H9 (cell line): ENCODE results near the gene EFNB2. TPM values are rescaled to one million over a fixed set of nuclear protein-coding genes. Genes with fewer than 3 reads are reported as not detected.

Source experiments
- DNase-seq: peaks from one replicate; pipeline ENCODE4 v3.0.0-alpha.2; 2017
- H2AFZ ChIP-seq: one replicate; pipeline ENCODE4 v1.6.1; 2013; ENCODE audit warnings: mild to moderate bottlenecking, low read length, control low read depth, moderate library complexity
- H2AK5ac ChIP-seq: 2 replicates; pipeline ENCODE4 v1.6.1; 2013; ENCODE audit warnings: low read length, control low read depth, mixed read lengths; ENCODE audit not compliant: insufficient read length
- H2BK120ac ChIP-seq: one replicate; pipeline ENCODE4 v1.6.1; 2013; ENCODE audit warnings: low read depth, mild to moderate bottlenecking, low read length, control low read depth, inconsistent platforms; ENCODE audit not compliant: poor library complexity, severe bottlenecking
- H2BK12ac ChIP-seq: 2 replicates; pipeline ENCODE4 v1.6.1; 2013; ENCODE audit warnings: low read length, control low read depth, mixed read lengths, low read depth; ENCODE audit not compliant: insufficient read length
- H2BK15ac ChIP-seq: 2 replicates; pipeline ENCODE4 v1.6.1; 2013; ENCODE audit warnings: low read depth, low read length, control low read depth
- H2BK20ac ChIP-seq: one replicate; pipeline ENCODE4 v1.6.1; 2013; ENCODE audit warnings: low read depth, mild to moderate bottlenecking, low read length, control low read depth, inconsistent platforms; ENCODE audit not compliant: poor library complexity, severe bottlenecking
- H2BK5ac ChIP-seq: 2 replicates; pipeline ENCODE4 v1.6.1; 2013; ENCODE audit warnings: low read length, control low read depth, mixed read lengths; ENCODE audit not compliant: insufficient read length
- H3K14ac ChIP-seq: 2 replicates; pipeline ENCODE4 v1.6.1; 2013; ENCODE audit warnings: low read length, control low read depth; ENCODE audit not compliant: insufficient read depth
- H3K18ac ChIP-seq: 2 replicates; pipeline ENCODE4 v1.6.1; 2013; ENCODE audit warnings: low read depth, mild to moderate bottlenecking, mixed read lengths, low read length, control low read depth; ENCODE audit not compliant: insufficient read length
- H3K23ac ChIP-seq: 2 replicates; pipeline ENCODE4 v1.6.1; 2013; ENCODE audit warnings: low read length, control low read depth, mixed read lengths, low read depth; ENCODE audit not compliant: insufficient read length
- H3K23me2 ChIP-seq: 2 replicates; pipeline ENCODE4 v1.6.1; 2013; ENCODE audit warnings: low read depth, mild to moderate bottlenecking, mixed read lengths, low read length, control low read depth; ENCODE audit not compliant: insufficient read length, poor library complexity, severe bottlenecking
- H3K27ac ChIP-seq: 2 replicates; pipeline ENCODE4 v1.5.1; 2013; ENCODE audit warnings: low read length, control low read depth, mixed read lengths, low read depth; ENCODE audit not compliant: insufficient read length
- H3K27me3 ChIP-seq: 2 replicates; pipeline ENCODE4 v1.6.1; 2013; ENCODE audit warnings: low read length, control low read depth, inconsistent platforms; ENCODE audit not compliant: insufficient read depth
- H3K4ac ChIP-seq: 2 replicates; pipeline ENCODE4 v1.6.1; 2013; ENCODE audit warnings: low read depth, mild to moderate bottlenecking, control low read depth, inconsistent platforms, low read length, moderate library complexity
- H3K4me1 ChIP-seq: 2 replicates; pipeline ENCODE4 v1.6.1; 2013; ENCODE audit warnings: low read length, control low read depth, inconsistent platforms; ENCODE audit not compliant: insufficient read depth
- H3K4me2 ChIP-seq: 2 replicates; pipeline ENCODE4 v1.6.1; 2013; ENCODE audit warnings: low read length, control low read depth, mixed read lengths; ENCODE audit not compliant: insufficient read length, insufficient read depth
- H3K56ac ChIP-seq: 2 replicates; pipeline ENCODE4 v1.6.1; 2013; ENCODE audit warnings: low read depth, mild to moderate bottlenecking, mixed read lengths, low read length, control low read depth; ENCODE audit not compliant: insufficient read length
- H3K79me1 ChIP-seq: 2 replicates; pipeline ENCODE4 v1.6.1; 2013; ENCODE audit warnings: low read depth, mild to moderate bottlenecking, moderate library complexity, low read length, control low read depth, inconsistent platforms; ENCODE audit not compliant: insufficient read depth, poor library complexity, severe bottlenecking
- H3K79me2 ChIP-seq: 2 replicates; pipeline ENCODE4 v1.6.1; 2013; ENCODE audit warnings: low read length, control low read depth, inconsistent platforms; ENCODE audit not compliant: insufficient read depth
- H3K9ac ChIP-seq: 2 replicates; pipeline ENCODE4 v1.6.1; 2013; ENCODE audit warnings: low read length, control low read depth, mixed read lengths; ENCODE audit not compliant: insufficient read length; ENCODE audit errors: extremely low read depth
- H3K9me3 ChIP-seq: one replicate; pipeline ENCODE4 v1.6.1; 2013; ENCODE audit warnings: low read depth, low read length, inconsistent platforms; ENCODE audit not compliant: control insufficient read depth
- H3T11ph ChIP-seq: one replicate; pipeline ENCODE4 v1.6.1; 2013; ENCODE audit warnings: mild to moderate bottlenecking, low read length, control low read depth, inconsistent platforms
- H4K20me1 ChIP-seq: one replicate; pipeline ENCODE4 v1.6.1; 2013; ENCODE audit not compliant: control insufficient read depth, insufficient read length, insufficient read depth
- H4K5ac ChIP-seq: 2 replicates; pipeline ENCODE4 v1.6.1; 2013; ENCODE audit warnings: low read depth, mild to moderate bottlenecking, mixed read lengths, low read length, control low read depth; ENCODE audit not compliant: insufficient read length
- H4K8ac ChIP-seq: replicated peaks from 2 replicates; pipeline ENCODE4 v1.6.1; 2013; ENCODE audit warnings: low read length, control low read depth, mixed read lengths, low read depth; ENCODE audit not compliant: insufficient read length
- H4K91ac ChIP-seq: 2 replicates; pipeline ENCODE4 v1.6.1; 2013; ENCODE audit warnings: low read depth, mild to moderate bottlenecking, moderate library complexity, mixed read lengths, low read length, control low read depth; ENCODE audit not compliant: insufficient read length
- H3K27ac Mint-ChIP-seq, 3 experiments: 2 replicates in 2 of 3; 3 replicates in 1 of 3; pipeline ENCODE4 v1.8.0; 2020 to 2021; ENCODE audit warnings: mixed read lengths in 3 of 3, mild to moderate bottlenecking in 1 of 3, moderate library complexity in 1 of 3
- H3K27me3 Mint-ChIP-seq: 2 replicates; pipeline ENCODE4 v1.8.0; 2021; ENCODE audit warnings: low read depth, mild to moderate bottlenecking, moderate library complexity, mixed read lengths
- H3K36me3 Mint-ChIP-seq, 3 experiments: 2 replicates in 2 of 3; 3 replicates in 1 of 3; pipeline ENCODE4 v1.8.0; 2020 to 2021; ENCODE audit warnings: low read depth in 3 of 3, mixed read lengths in 3 of 3; ENCODE audit not compliant: insufficient read depth in 1 of 3
- H3K4me1 Mint-ChIP-seq, 2 experiments: 2 replicates each; pipeline ENCODE4 v1.8.0; 2020; ENCODE audit warnings: mixed read lengths in 2 of 2
- H3K4me3 Mint-ChIP-seq, 2 experiments: 2 replicates in 1 of 2; 3 replicates in 1 of 2; pipeline ENCODE4 v1.8.0; 2020 to 2021; ENCODE audit warnings: mild to moderate bottlenecking in 2 of 2, mixed read lengths in 2 of 2, moderate library complexity in 1 of 2
- H3K9me3 Mint-ChIP-seq, 2 experiments: 2 replicates in 1 of 2; 3 replicates in 1 of 2; pipeline ENCODE4 v1.8.0; 2020; ENCODE audit warnings: mild to moderate bottlenecking in 2 of 2, mixed read lengths in 2 of 2, moderate library complexity in 1 of 2
- WGBS: extraction: QIAGEN DNeasy Blood & Tissue Kit; methylation state at CpG from one replicate; pipeline ENCODE4 v1.1.7; 2013; ENCODE audit warnings: missing lambda C conversion rate, low lambda C conversion rate, mixed read lengths; ENCODE audit not compliant: insufficient read length; ENCODE audit errors: extremely low coverage; 5-methylcytosine and 5-hydroxymethylcytosine counted together
- long read RNA-seq: library from polyadenylated mRNA; unstranded; transcript quantifications from one replicate; pipeline ENCODE4 v2.0.0, GENCODE V29; 2020
- total RNA-seq: library from RNA; stranded (reverse); gene quantifications from 2 replicates; pipeline ENCODE4 v1.2.1, GENCODE V29; 2021
- TF ChIP-seq, protein P1 (sequence below): fragments of 200-600 bp; sonication (generic); conservative IDR thresholded peaks from 3 replicates; pipeline ENCODE4 v1.8.0; 2021; ENCODE audit warnings: antibody characterized with exemption, mild to moderate bottlenecking

Gene EFNB2, protein sequence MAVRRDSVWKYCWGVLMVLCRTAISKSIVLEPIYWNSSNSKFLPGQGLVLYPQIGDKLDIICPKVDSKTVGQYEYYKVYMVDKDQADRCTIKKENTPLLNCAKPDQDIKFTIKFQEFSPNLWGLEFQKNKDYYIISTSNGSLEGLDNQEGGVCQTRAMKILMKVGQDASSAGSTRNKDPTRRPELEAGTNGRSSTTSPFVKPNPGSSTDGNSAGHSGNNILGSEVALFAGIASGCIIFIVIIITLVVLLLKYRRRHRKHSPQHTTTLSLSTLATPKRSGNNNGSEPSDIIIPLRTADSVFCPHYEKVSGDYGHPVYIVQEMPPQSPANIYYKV
- 12.7 and 12.9 TPM in 2 replicates for total RNA-seq
- long read RNA-seq, full-length matches to known transcripts, result 1 of 6 reads
- long read RNA-seq, partial matches to known transcripts, result 0 of 6 reads
- long read RNA-seq, other reads (novel, unspliced or antisense), result 5 of 6 reads

DNA sequence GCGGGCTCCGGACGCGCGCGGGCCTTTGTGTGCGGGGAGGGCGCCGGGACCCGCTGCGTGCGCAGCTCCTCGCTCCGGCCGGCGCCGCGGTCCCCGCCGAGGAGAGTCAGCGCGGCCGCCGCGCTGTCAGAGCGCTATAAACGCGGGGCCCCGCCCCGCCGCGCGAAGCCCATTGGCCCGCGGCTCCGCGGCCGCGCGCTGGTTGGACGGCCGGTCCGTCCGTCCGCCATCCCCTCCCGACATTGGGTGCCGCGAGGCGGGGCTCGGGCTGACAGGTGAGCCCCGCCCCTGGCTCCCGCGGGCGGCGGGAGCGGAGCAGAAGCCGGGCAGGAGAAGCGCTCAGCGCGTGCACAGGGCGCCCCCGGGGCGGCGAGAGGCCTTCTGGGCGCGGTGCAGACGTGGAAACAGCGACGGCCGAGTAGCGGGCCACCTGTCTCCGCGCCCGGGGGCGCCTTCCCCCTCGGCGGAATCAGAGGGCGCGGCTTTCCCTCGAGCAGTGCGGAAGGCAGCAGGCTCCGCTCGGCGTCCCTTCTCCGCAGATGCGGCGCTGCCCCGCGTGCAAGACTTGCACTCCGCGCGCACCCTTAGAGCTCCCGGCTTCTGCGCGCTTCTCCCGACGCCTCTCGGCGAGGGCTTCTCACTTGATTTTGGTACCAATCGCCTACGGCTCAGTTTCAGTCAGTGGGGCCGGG is at the start of gene EFNB2:
EFNB2 (minus strand) TSS at position 111 of the 692 bp plus-strand sequence. CDS start 698 bp downstream, outside the sequence.
- Mint-ChIP-seq H3K36me3 (peaks cover under 1 to 4% (median 2%) of the 10 kb centered on the region in 3 experiments; a peak in 4 of 7 replicates), H3K9me3 (no peaks in the 10 kb centered on the region; a peak in 1 of 5 replicates), H3K4me1 (peaks cover 34 to 46% of the 10 kb centered on the region in 2 experiments), H3K4me3 (peak within 1 kb of the TSS; percentile 79 to 94), H3K27ac (peak within 1 kb of the TSS in 2 of 3 experiments; percentile 77 to 84; a peak in 3 of 7 replicates), H3K27me3 (peaks cover 21% of the 10 kb centered on the region)
- Histone ChIP-seq H3K79me2 (peaks cover 1% of the 10 kb centered on the region; the same call in 1 of the 2 replicates), H3K27ac (no peak within 1 kb of the TSS), H3K14ac (no peak within 1 kb of the TSS), H3K23me2 (peaks cover 19% of the 10 kb centered on the region), H3K4ac (no peak within 1 kb of the TSS), H3K9ac (no peak within 1 kb of the TSS), H2AFZ (no peak within 1 kb of the TSS), H3K18ac (no peak within 1 kb of the TSS), H3K56ac (no peak within 1 kb of the TSS), H2BK120ac (no peak within 1 kb of the TSS), H2BK12ac (no peak within 1 kb of the TSS), H3T11ph (no peak within 1 kb of the TSS), H2BK20ac (no peak within 1 kb of the TSS), H4K20me1 (no peaks in the 10 kb centered on the region), H3K4me2 (peak within 1 kb of the TSS; percentile 94), H4K91ac (no peak within 1 kb of the TSS), H2BK5ac (no peak within 1 kb of the TSS), H2BK15ac (no peak within 1 kb of the TSS), H3K79me1 (no peaks in the 10 kb centered on the region), H3K9me3 (no peaks in the 10 kb centered on the region), H3K27me3 (peaks cover 5% of the 10 kb centered on the region; the same call in 1 of the 2 replicates), H4K5ac (no peak within 1 kb of the TSS), H4K8ac (no peak within 1 kb of the TSS), H3K23ac (no peak within 1 kb of the TSS), H3K4me1 (peaks cover 6% of the 10 kb centered on the region; the same call in 1 of the 2 replicates), H2AK5ac (no peak within 1 kb of the TSS)
- peak; percentile 93 for DNase-seq
- no CpG with 5 or more reads among the region's 102 CpGs for WGBS
- TF ChIP-seq, protein P1, sequence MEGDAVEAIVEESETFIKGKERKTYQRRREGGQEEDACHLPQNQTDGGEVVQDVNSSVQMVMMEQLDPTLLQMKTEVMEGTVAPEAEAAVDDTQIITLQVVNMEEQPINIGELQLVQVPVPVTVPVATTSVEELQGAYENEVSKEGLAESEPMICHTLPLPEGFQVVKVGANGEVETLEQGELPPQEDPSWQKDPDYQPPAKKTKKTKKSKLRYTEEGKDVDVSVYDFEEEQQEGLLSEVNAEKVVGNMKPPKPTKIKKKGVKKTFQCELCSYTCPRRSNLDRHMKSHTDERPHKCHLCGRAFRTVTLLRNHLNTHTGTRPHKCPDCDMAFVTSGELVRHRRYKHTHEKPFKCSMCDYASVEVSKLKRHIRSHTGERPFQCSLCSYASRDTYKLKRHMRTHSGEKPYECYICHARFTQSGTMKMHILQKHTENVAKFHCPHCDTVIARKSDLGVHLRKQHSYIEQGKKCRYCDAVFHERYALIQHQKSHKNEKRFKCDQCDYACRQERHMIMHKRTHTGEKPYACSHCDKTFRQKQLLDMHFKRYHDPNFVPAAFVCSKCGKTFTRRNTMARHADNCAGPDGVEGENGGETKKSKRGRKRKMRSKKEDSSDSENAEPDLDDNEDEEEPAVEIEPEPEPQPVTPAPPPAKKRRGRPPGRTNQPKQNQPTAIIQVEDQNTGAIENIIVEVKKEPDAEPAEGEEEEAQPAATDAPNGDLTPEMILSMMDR, result no peak
